Heart left ventricle (tissue), 16 donors: ENCODE measurements around the gene CREB3. TPM values are rescaled to one million over a fixed set of nuclear protein-coding genes. Genes with fewer than 3 reads are reported as not detected.

Experiments
- ATAC-seq, 4 donors: fragments of 200-7000 bp; cut with Tn5 transposase; one replicate each; pipeline ENCODE4 v1.9.1; 2020 to 2022; ENCODE audit warnings: moderate library complexity in 4 of 4, mild to moderate bottlenecking in 3 of 4, moderate number of reproducible peaks in 1 of 4
- DNase-seq, 5 donors: peaks; one replicate each; pipeline ENCODE4 v3.0.0-alpha.2; 2020
- H3K27ac ChIP-seq, 12 donors: fragments of 200-600 bp; sonication (generic) in 4 of 12; one replicate each; pipeline versions ENCODE4 v1.5.0 to v1.8.0; 2016 to 2022; ENCODE audit warnings: mild to moderate bottlenecking in 2 of 12
- H3K27me3 ChIP-seq, 9 donors: fragments of 200-600 bp; sonication (generic) in 2 of 9; one replicate each; pipeline versions ENCODE4 v1.5.1 to v1.8.0; 2016 to 2022; ENCODE audit warnings: mild to moderate bottlenecking in 3 of 9
- H3K36me3 ChIP-seq, 9 donors: fragments of 200-600 bp; sonication (generic) in 2 of 9; one replicate each; pipeline versions ENCODE4 v1.5.0 to v1.8.0; 2018 to 2022; ENCODE audit warnings: mild to moderate bottlenecking in 2 of 9
- H3K4me1 ChIP-seq, 12 donors: fragments of 200-600 bp; sonication (generic) in 4 of 12; one replicate each; pipeline versions ENCODE4 v1.5.0 to v1.8.0; 2016 to 2022; ENCODE audit warnings: mild to moderate bottlenecking in 3 of 12
- H3K4me3 ChIP-seq, 12 donors: fragments of 200-600 bp; sonication (generic) in 4 of 12; one replicate each; pipeline versions ENCODE4 v1.5.0 to v1.8.0; 2017 to 2022; ENCODE audit warnings: mild to moderate bottlenecking in 9 of 12, moderate library complexity in 4 of 12
- H3K9me3 ChIP-seq, 12 donors: fragments of 200-600 bp; sonication (generic) in 4 of 12; one replicate each; pipeline versions ENCODE4 v1.5.0 to v1.8.0; 2016 to 2022; ENCODE audit warnings: mild to moderate bottlenecking in 1 of 12
- CTCF ChIP-seq, 12 donors: fragments of 200-600 bp; sonication (generic) in 4 of 12; IDR thresholded peaks; one replicate each; pipeline versions ENCODE4 v1.5.0 to v1.8.0; 2018 to 2022; ENCODE audit warnings: antibody characterized with exemption in 12 of 12, mild to moderate bottlenecking in 5 of 12
- POLR2A ChIP-seq, 2 donors: fragments of 450-650 bp; IDR thresholded peaks; one replicate each; pipeline ENCODE4 v1.6.1; 2017; ENCODE audit warnings: antibody characterized with exemption in 2 of 2, mild to moderate bottlenecking in 2 of 2, moderate library complexity in 2 of 2
- WGBS, 4 donors: extraction: QIAGEN DNeasy Blood & Tissue Kit in 2 of 4; methylation state at CpG; one replicate each; pipeline versions ENCODE4 v1.1.5 to v1.1.7; 2013 to 2018; 5-methylcytosine and 5-hydroxymethylcytosine counted together
- intact Hi-C, 10 donors: fragments of 100-400 bp; cut with DNase I; formaldehyde crosslinking; loops; one replicate each; pipeline versions ENCODE4 v1.11.1 to v1.14.2; 2022
- polyA plus RNA-seq, 2 donors: library from polyadenylated mRNA; stranded (reverse); fragments of 200-250 nt; gene quantifications; one replicate each; pipeline ENCODE4 v1.2.3, GENCODE V29; 2013
- total RNA-seq, 9 donors: library from RNA; depleted of rRNA in 2 of 9; stranded (reverse); fragments of >200 nt in 2 of 9; fragmentation: NEBNext Ultra II Directional in 3 of 9; extraction: Animal tissue kit (Norgen Biotek cat#: 25700) in 3 of 9; gene quantifications; one replicate each; pipeline versions ENCODE4 v1.1.0 to v1.2.4, GENCODE V29; 2016 to 2023
- donor health status: ischemic (EF 13 %, LVEDD 7.1; RV severe dilation, severe dysfunction).
- donor health status: healthy with polysubstance abuse.
- donor health status: DM: no; HTN: yes; CAD: no.
- donor health status: DM: no; HTN: no; CAD: no.
- donor health status: ischemic (EF 25% LVEDD 6.9; RV normal size, moderate dysfunction).
- donor health status: ischemic (EF 25% LVEDD 5.7; RV mildly dilated, moderate dysfunction).
- donor health status: healthy.
- donor health status: DM: yes; HTN: yes; CAD: no.
- donor health status: ischemic (EF 35%, LVEDD 5.7; RV mildly dilated, moderate dysfunction).
- donor health status: nonischemic (EF 11% LVEDD 7.7; RV severe dilation, severe dysfunction).
- donor health status: DM: yes; HTN: yes; CAD: no.
- donor health status: PGD.
- donor health status: ischemic (EF 29% LVEDD 5.4; RV normal size, mild dysfunction).
- donor health status: nonischemic (EF 23%, LVEDD 6.1; RV moderate dilation, normal function).

Gene CREB3
- total and polyA plus RNA-seq, 11 donors, result 16.1 to 49.4 (median 26.7) TPM

- DNase-seq (peak; percentile 87 to 89 (median 89)), ATAC-seq (peak; percentile 23 to 65 (median 60))
- no peaks in the 10 kb centered on the region for H3K27me3 ChIP-seq
- H3K27ac ChIP-seq, result peak overlapping the region; percentile 88 to 98 (median 97)
- WGBS, 4 donors, result 0 to 2% (median 1%) methylated on average over 37 to 61 of the region's 61 CpGs
- TF ChIP-seq CTCF (IDR thresholded peaks at IDR 0.05) (no peak), POLR2A (IDR thresholded peaks at IDR 0.05) (peak in 1 of 2 donors; percentile 34)
- intact Hi-C loops, result loop anchor here in 6 of 10 donors (1.0 to 10.0 kb wide), 6 partner anchors 32 to 86 kb away; partner anchors contain the start of genes CCDC107 (in 5 of the 6), RMRP (in 5 of the 6) and TESK1 (in 1 of the 6)
- peak overlapping the region; percentile 61 to 93 (median 74) for H3K4me3 ChIP-seq
- H3K4me1 ChIP-seq, result peaks cover 2 to 43% (median 25%) of the 10 kb centered on the region in 12 donors
- no peaks in the 10 kb centered on the region for H3K9me3 ChIP-seq
- H3K36me3 ChIP-seq, result peaks cover 0 to 11% (median 6%) of the 10 kb centered on the region in 9 donors
Measured at GRCh38 chr9:35690614-35691333, 41.7 kb upstream of the CREB3 start.

- H3K4me3 ChIP-seq, result peak overlapping the region; percentile 61 to 93 (median 74)
- 26 to 33% (median 31%) methylated on average over 9 to 10 of the region's 10 CpGs for WGBS, 4 donors
- TF ChIP-seq CTCF (IDR thresholded peaks at IDR 0.05), result no peak
- no peak for TF ChIP-seq POLR2A (IDR thresholded peaks at IDR 0.05)
- peak in 1 of 4 donors; percentile 8 for ATAC-seq
- H3K4me1 ChIP-seq, result peaks cover 0 to 38% (median 20%) of the 10 kb centered on the region in 12 donors
- H3K36me3 ChIP-seq, result peaks cover 0 to 14% (median 7%) of the 10 kb centered on the region in 9 donors
- peak overlapping the region; percentile 88 to 98 (median 97) for H3K27ac ChIP-seq
- no peaks in the 10 kb centered on the region for H3K27me3 ChIP-seq
- H3K9me3 ChIP-seq, result no peaks in the 10 kb centered on the region
- intact Hi-C loops, result loop anchor here in 6 of 10 donors (2.0 to 10.0 kb wide), 4 partner anchors 32 to 86 kb away; partner anchors contain the start of genes CCDC107 (in 4 of the 6), RMRP (in 4 of the 6) and TESK1 (in 1 of the 6)
- DNase-seq, result no peak
Measured at GRCh38 chr9:35691334-35691650, 41.2 kb upstream of the CREB3 start.

- intact Hi-C loops, result loop anchor here in 6 of 10 donors (2.0 to 10.0 kb wide), 4 partner anchors 33 to 87 kb away; partner anchors contain the start of genes CCDC107 (in 4 of the 6), RMRP (in 4 of the 6) and TESK1 (in 1 of the 6)
- peak in 1 of 5 donors; percentile 24 for DNase-seq
- Histone ChIP-seq H3K27me3 (no peaks in the 10 kb centered on the region), H3K36me3 (peaks cover 0 to 19% (median 12%) of the 10 kb centered on the region in 9 donors), H3K27ac (peak overlapping the region; percentile 88 to 98 (median 97)), H3K4me1 (peaks cover 0 to 32% (median 18%) of the 10 kb centered on the region in 12 donors), H3K9me3 (no peaks in the 10 kb centered on the region), H3K4me3 (peak overlapping the region in 3 of 12 donors; percentile 67 to 93 (median 75))
- no peak for ATAC-seq
- WGBS, 4 donors, result 70 to 74% (median 72%) methylated on average over 13 of the region's 13 CpGs
- no peak for TF ChIP-seq POLR2A (IDR thresholded peaks at IDR 0.05)
- no peak for TF ChIP-seq CTCF (IDR thresholded peaks at IDR 0.05)
Measured at GRCh38 chr9:35691757-35692301, 40.6 kb upstream of the CREB3 start.
